Measurements from ENCODE around the gene GPR82. TPM values are rescaled to one million over a fixed set of nuclear protein-coding genes. Genes with fewer than 3 reads are reported as not detected.

Gene GPR82
- total RNA-seq, 2 donors from 2014 or later, result not detected

- Mint-ChIP-seq H3K4me1 (no peaks in the 10 kb centered on the region), H3K4me3 (no peak overlapping the region), H3K36me3 (ENCODE audit: low read depth) (peaks cover 2% of the 10 kb centered on the region), H3K27ac (no peak overlapping the region), H3K9me3 (peaks cover 18% of the 10 kb centered on the region), H3K27me3 (ENCODE audit: insufficient read depth) (no peaks in the 10 kb centered on the region)
- no peak for DNase-seq
- no peak overlapping the region for H3K9ac ChIP-seq (ENCODE audit: extremely low read depth, low read length, poor library complexity, severe bottlenecking)
- H3K36me3 ChIP-seq (ENCODE audit: control insufficient read depth, insufficient read depth, low read length), result no peaks in the 10 kb centered on the region
- no peak for TF ChIP-seq CTCF (conservative IDR thresholded peaks at IDR 0.05)
- no peak overlapping the region for H3K4me3 ChIP-seq (ENCODE audit: low read length)
- no peak overlapping the region for H3K27ac ChIP-seq (ENCODE audit: low read depth, low read length)
- H3K9me3 ChIP-seq (ENCODE audit: control insufficient read depth, low read length), result no peaks in the 10 kb centered on the region
- WGBS, 2 experiments (ENCODE audit: insufficient coverage in 1 of 2, insufficient read length in 1 of 2), result 83% methylated on average over 1 of the region's 2 CpGs; no CpG with 5 or more reads in 1 of the 2 experiments
- H3K27me3 ChIP-seq (ENCODE audit: control insufficient read depth, insufficient read depth, low read length, poor library complexity, severe bottlenecking), result no peaks in the 10 kb centered on the region
- H3K4me1 ChIP-seq (ENCODE audit: control insufficient read depth, insufficient read depth, low read length), result no peaks in the 10 kb centered on the region
Observed at GRCh38 chrX:41758401-41758800, 34.4 kb downstream of the GPR82 start.

GRCh38 chrX:41759817-41760216 is 35.8 kb downstream of the GPR82 start:
- no peak overlapping the region for H3K4me3 Mint-ChIP-seq
- Histone ChIP-seq H3K4me1 (ENCODE audit: control insufficient read depth, insufficient read depth, low read length) (no peaks in the 10 kb centered on the region), H3K9me3 (ENCODE audit: control insufficient read depth, low read length) (no peaks in the 10 kb centered on the region), H3K27me3 (ENCODE audit: control insufficient read depth, insufficient read depth, low read length, poor library complexity, severe bottlenecking) (no peaks in the 10 kb centered on the region), H3K27ac (ENCODE audit: low read depth, low read length) (no peak overlapping the region), H3K36me3 (ENCODE audit: control insufficient read depth, insufficient read depth, low read length) (no peaks in the 10 kb centered on the region), H3K9ac (ENCODE audit: extremely low read depth, low read length, poor library complexity, severe bottlenecking) (no peak overlapping the region), H3K4me3 (ENCODE audit: low read length) (no peak overlapping the region)
- WGBS, 2 experiments (ENCODE audit: insufficient coverage in 1 of 2, insufficient read length in 1 of 2), result 61% methylated on average over 2 of the region's 3 CpGs; no CpG with 5 or more reads in 1 of the 2 experiments
- H3K27ac Mint-ChIP-seq, result no peak overlapping the region
- H3K27me3 Mint-ChIP-seq (ENCODE audit: insufficient read depth), result no peaks in the 10 kb centered on the region
- DNase-seq, result no peak
- H3K9me3 Mint-ChIP-seq, result peaks cover 18% of the 10 kb centered on the region
- no peaks in the 10 kb centered on the region for H3K36me3 Mint-ChIP-seq (ENCODE audit: low read depth)
- peak; percentile 77 for TF ChIP-seq CTCF (conservative IDR thresholded peaks at IDR 0.05)
- H3K4me1 Mint-ChIP-seq, result no peaks in the 10 kb centered on the region

GRCh38 chrX:41761169-41761568 is 37.2 kb downstream of the GPR82 start:
- H3K27me3 ChIP-seq (ENCODE audit: control insufficient read depth, insufficient read depth, low read length, poor library complexity, severe bottlenecking), result no peaks in the 10 kb centered on the region
- no peak overlapping the region for H3K4me3 Mint-ChIP-seq
- H3K9me3 ChIP-seq (ENCODE audit: control insufficient read depth, low read length), result no peaks in the 10 kb centered on the region
- no peaks in the 10 kb centered on the region for H3K27me3 Mint-ChIP-seq (ENCODE audit: insufficient read depth)
- H3K4me3 ChIP-seq (ENCODE audit: low read length), result no peak overlapping the region
- no peaks in the 10 kb centered on the region for H3K4me1 ChIP-seq (ENCODE audit: control insufficient read depth, insufficient read depth, low read length)
- DNase-seq, result no peak
- no peaks in the 10 kb centered on the region for H3K4me1 Mint-ChIP-seq
- no peak overlapping the region for H3K9ac ChIP-seq (ENCODE audit: extremely low read depth, low read length, poor library complexity, severe bottlenecking)
- TF ChIP-seq CTCF (conservative IDR thresholded peaks at IDR 0.05), result no peak
- H3K27ac ChIP-seq (ENCODE audit: low read depth, low read length), result no peak overlapping the region
- WGBS, 2 experiments (ENCODE audit: insufficient coverage in 1 of 2, insufficient read length in 1 of 2), result 95% methylated on average over 2 of the region's 3 CpGs; no CpG with 5 or more reads in 1 of the 2 experiments
- no peaks in the 10 kb centered on the region for H3K36me3 Mint-ChIP-seq (ENCODE audit: low read depth)
- no peaks in the 10 kb centered on the region for H3K36me3 ChIP-seq (ENCODE audit: control insufficient read depth, insufficient read depth, low read length)
- peaks cover 16% of the 10 kb centered on the region for H3K9me3 Mint-ChIP-seq
- H3K27ac Mint-ChIP-seq, result no peak overlapping the region

All from endodermal cell (in vitro differentiated cells).